Measurements from ENCODE around the gene SMG7. TPM values are rescaled to one million over a fixed set of nuclear protein-coding genes. Genes with fewer than 3 reads are reported as not detected.

The SMG7 gene
- total RNA-seq, 1 experiment from 2014 or later: 72.9 TPM

GRCh38 chr1:183567584-183567983, 95.3 kb downstream of the SMG7 start:
- Histone ChIP-seq H3K9me2 (ENCODE audit: insufficient read depth) (no peaks in the 10 kb centered on the region), H3K27ac (peak overlapping the region; percentile 94), H3K4me2 (peak overlapping the region; percentile 77), H3K27me3 (ENCODE audit: insufficient read depth, low read depth) (no peaks in the 10 kb centered on the region), H4K20me1 (ENCODE audit: insufficient read depth) (no peaks in the 10 kb centered on the region), H3F3A (ENCODE audit: insufficient read depth, low read depth) (peaks cover 21% of the 10 kb centered on the region; the same call in 1 of the 2 replicates), H3K4me1 (replicated peaks; ENCODE audit: insufficient read depth) (peaks cover 35% of the 10 kb centered on the region), H3K4me3 (peak overlapping the region; percentile 28; the same call in 1 of the 2 replicates), H3K79me2 (ENCODE audit: low read depth) (0 out of 2 replicates have a peak, but pooled peaks cover 7% of the 10 kb centered on the region), H3K36me3 (ENCODE audit: low read depth) (peaks cover 6% of the 10 kb centered on the region; the same call in 1 of the 2 replicates), H2AFZ (no peak overlapping the region), H3K9me3 (ENCODE audit: insufficient read depth, low read depth) (no peaks in the 10 kb centered on the region)
- TF ChIP-seq EZH2 (IDR thresholded peaks at IDR 0.05; ENCODE audit: low read depth): no peak
- TF ChIP-seq CTCF (conservative IDR thresholded peaks at IDR 0.05): no peak
- intact Hi-C loops (cut with micrococcal nuclease; ENCODE audit: unreplicated experiment): no loop called here
- ChIA-PET POLR2A (ENCODE audit: unreplicated experiment) (no interaction called here), CTCF (interaction anchor here (0.6 kb wide), 1 partner anchor 22 kb away, joined by 3 read pairs; no protein-coding TSS in a partner anchor)
- BruUV-seq (replicated peaks): no TSS peak
- DNase-seq: peak; percentile 62 to 86

- Histone ChIP-seq H3K9me3 (ENCODE audit: insufficient read depth, low read depth) (no peaks in the 10 kb centered on the region), H3K9me2 (ENCODE audit: insufficient read depth) (no peaks in the 10 kb centered on the region), H3K4me1 (replicated peaks; ENCODE audit: insufficient read depth) (peaks cover 35% of the 10 kb centered on the region), H2AFZ (no peak overlapping the region), H3K4me3 (peak overlapping the region; percentile 53; the same call in 1 of the 2 replicates), H3K36me3 (ENCODE audit: low read depth) (peaks cover 6% of the 10 kb centered on the region; the same call in 1 of the 2 replicates), H3F3A (ENCODE audit: insufficient read depth, low read depth) (peaks cover 21% of the 10 kb centered on the region; the same call in 1 of the 2 replicates), H4K20me1 (ENCODE audit: insufficient read depth) (no peaks in the 10 kb centered on the region), H3K27me3 (ENCODE audit: insufficient read depth, low read depth) (no peaks in the 10 kb centered on the region), H3K27ac (peak overlapping the region; percentile 94), H3K79me2 (ENCODE audit: low read depth) (0 out of 2 replicates have a peak, but pooled peaks cover 7% of the 10 kb centered on the region), H3K4me2 (peak overlapping the region; percentile 77)
- ChIA-PET POLR2A (ENCODE audit: unreplicated experiment) (interaction anchor here (0.6 to 1.2 kb wide), 5 partner anchors 10 to 992 kb away, joined by 3 to 13 read pairs (median 4); no protein-coding TSS in a partner anchor), CTCF (interaction anchor here (0.6 kb wide), 1 partner anchor 23 kb away, joined by 3 read pairs; no protein-coding TSS in a partner anchor)
- TSS peak; percentile 66 for BruUV-seq (replicated peaks)
- intact Hi-C loops (cut with micrococcal nuclease; ENCODE audit: unreplicated experiment): loop anchor here (1.0 to 2.0 kb wide), 2 partner anchors 42 to 54 kb away; no protein-coding TSS in a partner anchor
- peak in 1 of 2 experiments; percentile 38 for DNase-seq
- no peak for TF ChIP-seq CTCF (conservative IDR thresholded peaks at IDR 0.05)
These were observed 96.1 kb downstream of the SMG7 start for GRCh38 chr1:183568176-183569021.

- H4K20me1 ChIP-seq (ENCODE audit: insufficient read depth): no peaks in the 10 kb centered on the region
- H3K9me3 ChIP-seq (ENCODE audit: insufficient read depth, low read depth): no peaks in the 10 kb centered on the region
- ChIA-PET CTCF (interaction anchor here (1.2 kb wide), 2 partner anchors 13 to 334 kb away, joined by 3 to 4 read pairs; no protein-coding TSS in a partner anchor), POLR2A (ENCODE audit: unreplicated experiment) (interaction anchor here (0.6 to 1.2 kb wide), 6 partner anchors 10 to 992 kb away, joined by 3 to 14 read pairs (median 5); no protein-coding TSS in a partner anchor)
- H3K4me2 ChIP-seq: peak overlapping the region; percentile 77
- H3K4me3 ChIP-seq: peak overlapping the region; percentile 53; the same call in 1 of the 2 replicates
- no peak overlapping the region for H2AFZ ChIP-seq
- peaks cover 21% of the 10 kb centered on the region; the same call in 1 of the 2 replicates for H3F3A ChIP-seq (ENCODE audit: insufficient read depth, low read depth)
- H3K27me3 ChIP-seq (ENCODE audit: insufficient read depth, low read depth): no peaks in the 10 kb centered on the region
- TF ChIP-seq CTCF (conservative IDR thresholded peaks at IDR 0.05): no peak
- TF ChIP-seq EZH2 (IDR thresholded peaks at IDR 0.05; ENCODE audit: low read depth): no peak
- H3K4me1 ChIP-seq (replicated peaks; ENCODE audit: insufficient read depth): peaks cover 35% of the 10 kb centered on the region
- BruUV-seq (replicated peaks): no TSS peak
- H3K9me2 ChIP-seq (ENCODE audit: insufficient read depth): no peaks in the 10 kb centered on the region
- 0 out of 2 replicates have a peak, but pooled peaks cover 7% of the 10 kb centered on the region for H3K79me2 ChIP-seq (ENCODE audit: low read depth)
- H3K36me3 ChIP-seq (ENCODE audit: low read depth): peaks cover 6% of the 10 kb centered on the region; the same call in 1 of the 2 replicates
- intact Hi-C loops (cut with micrococcal nuclease; ENCODE audit: unreplicated experiment): loop anchor here (1.0 to 2.0 kb wide), 2 partner anchors 41 to 54 kb away; no protein-coding TSS in a partner anchor
- DNase-seq: peak; percentile 55 to 85
- peak overlapping the region; percentile 94 for H3K27ac ChIP-seq
These were observed 96.8 kb downstream of the SMG7 start for GRCh38 chr1:183569141-183569540.

Measured in PC-9 (cell line).